Left colon (tissue), 2 donors: ENCODE measurements around the gene AKT3. TPM values are rescaled to one million over a fixed set of nuclear protein-coding genes. Genes with fewer than 3 reads are reported as not detected.

ENCODE experiments used
- ATAC-seq: fragments of 200-7000 bp; cut with Tn5 transposase; one replicate; pipeline ENCODE4 v1.9.1; 2020; ENCODE audit warnings: mild to moderate bottlenecking, moderate library complexity
- DNase-seq, 2 donors: peaks; one replicate each; pipeline ENCODE4 v3.0.0-alpha.2; 2020
- intact Hi-C, 2 donors: fragments of 100-400 bp; cut with DNase I in 1 of 2; cut with micrococcal nuclease in 1 of 2; formaldehyde crosslinking; loops; one replicate each; pipeline versions ENCODE4 v1.11.2 to v1.14.0; 2022; cut with DNase I, micrococcal nuclease
- total RNA-seq, 2 donors: library from RNA; stranded (reverse); fragmentation: NEBNext Ultra II Directional; extraction: Animal tissue kit (Norgen Biotek cat#: 25700); gene quantifications; one replicate each; pipeline ENCODE4 v1.2.1, GENCODE V29; 2021
- donor health status: DM: no; HTN: no; CAD: no.
- donor health status: DM: yes; HTN: yes; CAD: no.

AKT3 gene
- total RNA-seq, 2 donors from 2014 or later, result 9.7 to 21.1 TPM

- no peak for ATAC-seq
- DNase-seq, result no peak
- intact Hi-C loops, result no loop called here
Measured at GRCh38 chr1:243723050-243723449, 127.0 kb downstream of the AKT3 start.

DNA sequence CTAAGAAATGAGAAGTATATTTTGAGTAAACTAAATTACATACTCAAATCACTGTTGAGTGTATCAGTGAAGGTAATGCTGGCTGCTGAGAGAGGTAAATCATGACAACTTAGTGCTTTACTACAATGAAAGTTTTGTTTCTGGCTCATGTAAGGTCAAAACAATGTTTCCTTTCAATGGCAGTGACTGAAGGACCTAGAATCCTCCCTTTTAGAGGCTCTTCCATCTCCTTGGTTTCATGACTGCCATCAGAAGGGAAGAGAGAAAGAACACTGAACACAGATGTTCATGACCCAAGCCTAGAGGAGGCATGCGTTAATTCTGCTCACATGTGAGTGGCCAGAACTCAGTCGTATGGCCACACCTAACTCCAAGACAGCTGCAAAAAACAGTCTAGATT, 130.6 kb downstream of the AKT3 start:
- no peak for ATAC-seq
- intact Hi-C loops, result no loop called here
- no peak for DNase-seq

DNA sequence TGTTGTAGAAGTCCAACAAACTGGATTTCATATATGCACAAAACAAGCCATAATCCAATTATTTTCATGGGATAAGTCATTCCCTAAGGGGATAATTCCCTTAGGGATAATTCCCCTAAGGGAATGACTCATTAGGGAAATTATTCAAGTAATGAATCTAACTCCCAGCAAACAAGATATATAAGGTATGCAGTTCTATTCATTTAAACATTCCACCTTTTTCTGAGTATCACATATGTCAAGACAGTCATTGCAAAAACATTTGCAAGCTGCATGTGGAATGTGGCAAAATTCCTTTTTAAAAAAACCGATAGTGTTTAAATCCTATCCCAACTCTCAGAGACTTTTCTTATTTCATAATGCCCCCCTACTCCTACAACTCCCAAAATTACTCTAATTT, 131.2 kb downstream of the AKT3 start:
- DNase-seq, result no peak
- no peak for ATAC-seq
- intact Hi-C loops, result no loop called here

DNA sequence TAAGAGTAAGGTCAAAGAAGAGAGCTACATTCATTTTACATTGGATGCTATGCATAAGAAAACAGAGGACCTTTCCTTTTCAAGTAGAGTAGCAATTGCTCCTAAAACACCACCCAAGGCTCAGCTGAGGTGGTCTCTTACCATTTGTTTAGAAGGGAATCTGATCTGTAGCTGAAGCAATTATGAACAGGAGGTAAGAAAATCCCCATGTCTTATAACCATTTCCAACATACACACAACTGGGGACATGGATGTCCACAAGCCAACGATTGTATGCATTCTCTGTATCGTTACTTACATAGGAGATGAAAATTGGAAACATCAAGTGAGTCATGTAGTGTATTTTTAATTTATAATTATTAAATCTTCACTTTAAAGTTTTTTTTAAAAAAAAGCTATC, 132.0 kb downstream of the AKT3 start:
- intact Hi-C loops, result no loop called here
- DNase-seq (no peak), ATAC-seq (no peak)

GRCh38 chr1:243716906-243717305, 133.1 kb downstream of the AKT3 start:
- no peak for DNase-seq
- intact Hi-C loops, result no loop called here
- no peak for ATAC-seq

DNA sequence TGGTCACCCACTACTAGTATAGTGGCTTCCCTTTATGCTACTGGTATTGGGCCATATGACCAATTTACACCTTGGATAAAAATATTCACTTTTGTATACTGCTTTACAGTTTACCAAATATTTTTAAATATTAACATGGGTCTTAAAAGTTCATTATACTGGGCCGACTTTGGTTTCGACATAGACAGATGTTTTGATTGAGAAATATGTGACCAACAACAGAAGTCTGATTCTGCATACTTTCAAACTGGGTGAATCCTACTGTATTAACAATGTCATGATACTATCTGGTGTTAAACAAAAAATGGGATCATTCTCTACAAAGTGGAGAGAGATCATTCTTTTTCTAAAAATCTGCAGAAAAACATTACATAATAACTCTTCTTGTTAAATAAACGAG, 134.8 kb downstream of the AKT3 start:
- no peak for ATAC-seq
- intact Hi-C loops, result no loop called here
- DNase-seq, result no peak

- no peak for ATAC-seq
- intact Hi-C loops, result no loop called here
- no peak for DNase-seq
Measured at GRCh38 chr1:243713470-243714186, 136.4 kb downstream of the AKT3 start.

GRCh38 chr1:243712941-243713340, 137.1 kb downstream of the AKT3 start:
- ATAC-seq (no peak), DNase-seq (no peak)
- intact Hi-C loops, result no loop called here

- ATAC-seq (no peak), DNase-seq (no peak)
- intact Hi-C loops, result no loop called here
Measured at GRCh38 chr1:243712242-243712641, 137.8 kb downstream of the AKT3 start.

DNA sequence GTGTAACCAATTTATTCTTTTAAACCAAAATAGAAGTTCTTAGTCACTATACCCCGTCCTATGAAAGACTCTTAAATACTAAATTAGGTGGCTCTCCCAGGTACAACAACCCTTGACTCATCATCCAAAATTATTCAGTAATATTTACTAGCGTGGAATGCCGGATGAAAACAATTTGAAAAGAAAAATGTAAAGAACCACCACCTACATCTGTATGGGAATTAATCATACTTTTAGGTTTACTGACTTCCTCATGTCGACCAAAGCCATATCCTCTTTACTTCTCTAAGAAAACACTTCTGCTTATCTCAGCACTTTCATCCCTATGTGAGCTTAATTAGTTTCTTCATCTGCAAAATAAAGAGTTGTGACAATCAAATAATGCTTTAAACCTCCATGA, 139.6 kb downstream of the AKT3 start:
- ATAC-seq (no peak), DNase-seq (no peak)
- intact Hi-C loops, result no loop called here

DNA sequence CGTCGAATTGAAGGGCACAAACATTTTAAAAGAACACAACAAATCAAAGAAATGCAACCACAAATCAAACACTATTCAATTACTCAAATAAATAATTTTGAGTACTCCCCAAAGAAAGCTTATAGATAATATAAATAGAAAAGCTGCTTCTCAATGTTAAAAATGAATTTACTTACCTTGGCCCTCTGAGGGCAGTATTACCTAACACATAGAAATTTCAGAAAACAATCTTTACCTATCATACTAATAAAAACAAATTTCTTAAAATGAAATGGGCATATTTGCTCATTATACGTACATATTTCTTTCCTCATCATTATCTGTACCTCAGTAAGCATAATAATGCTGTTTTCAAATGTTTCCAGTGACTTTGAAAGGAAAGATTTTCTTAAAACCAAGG, 141.8 kb downstream of the AKT3 start:
- intact Hi-C loops, result no loop called here
- DNase-seq, result no peak
- no peak for ATAC-seq

- intact Hi-C loops, result no loop called here
- DNase-seq (no peak), ATAC-seq (no peak)
Measured at GRCh38 chr1:243706563-243706962, 143.5 kb downstream of the AKT3 start.

- intact Hi-C loops, result no loop called here
- no peak for DNase-seq
- ATAC-seq, result no peak
Measured at GRCh38 chr1:243705585-243705984, 144.5 kb downstream of the AKT3 start.

DNA sequence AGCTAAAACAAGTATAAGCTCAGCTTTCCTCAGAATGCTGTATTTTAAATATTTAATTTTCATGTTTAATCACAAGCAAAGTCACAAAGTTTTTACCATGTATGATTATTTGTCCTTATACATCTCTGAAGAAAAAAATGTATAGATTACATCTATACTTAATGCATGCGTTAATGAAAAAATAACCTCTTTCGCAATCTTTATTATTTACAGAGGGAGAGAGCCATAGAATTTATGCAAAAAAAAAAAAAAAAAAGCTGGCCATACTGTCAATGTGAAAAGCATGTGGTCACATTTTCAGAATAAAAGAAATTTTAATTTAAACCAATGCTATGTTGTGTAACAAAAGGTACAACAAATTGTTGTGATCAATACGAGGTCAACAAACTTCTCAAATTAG, 148.2 kb downstream of the AKT3 start:
- intact Hi-C loops, result no loop called here
- ATAC-seq (no peak), DNase-seq (no peak)

- no peak for ATAC-seq
- intact Hi-C loops, result no loop called here
- no peak for DNase-seq
Measured at GRCh38 chr1:243693800-243694199, 156.2 kb downstream of the AKT3 start.

DNA sequence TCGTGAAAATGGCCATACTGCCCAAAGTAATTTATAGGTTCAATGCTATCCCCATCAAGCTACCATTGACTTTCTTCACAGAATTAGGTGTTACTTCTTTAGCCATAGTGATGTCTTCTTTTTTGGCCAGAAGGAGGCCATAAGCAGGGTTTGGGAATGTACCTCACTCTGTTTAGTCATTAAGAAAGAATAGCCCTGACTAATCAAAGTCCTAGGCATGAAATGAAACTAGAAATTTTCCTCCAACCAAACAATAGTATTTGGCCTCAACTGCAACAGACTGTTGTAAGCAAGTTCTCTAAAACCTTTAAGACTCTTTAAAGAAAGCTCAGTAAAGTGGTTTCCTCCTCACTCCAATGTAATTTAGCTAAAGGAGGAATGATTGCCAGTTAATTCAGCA, 163.9 kb downstream of the AKT3 start:
- intact Hi-C loops, result no loop called here
- no peak for DNase-seq
- ATAC-seq, result no peak

- ATAC-seq, result no peak
Measured at GRCh38 chr1:243680860-243681259, 169.2 kb downstream of the AKT3 start.

GRCh38 chr1:243672539-243673074, 177.4 kb downstream of the AKT3 start:
- intact Hi-C loops, result no loop called here
- DNase-seq, result no peak
- no peak for ATAC-seq

More at GRCh38 chr1:243680860-243681259, 169.2 kb downstream of the AKT3 start:
- no peak for DNase-seq
- intact Hi-C loops, result no loop called here

GRCh38 chr1:243667591-243667990, 182.5 kb downstream of the AKT3 start:
- DNase-seq, result no peak
- no peak for ATAC-seq
- intact Hi-C loops, result no loop called here

- DNase-seq, result no peak
- ATAC-seq, result no peak
- intact Hi-C loops, result no loop called here
Measured at GRCh38 chr1:243667133-243667532, 182.9 kb downstream of the AKT3 start.

DNA sequence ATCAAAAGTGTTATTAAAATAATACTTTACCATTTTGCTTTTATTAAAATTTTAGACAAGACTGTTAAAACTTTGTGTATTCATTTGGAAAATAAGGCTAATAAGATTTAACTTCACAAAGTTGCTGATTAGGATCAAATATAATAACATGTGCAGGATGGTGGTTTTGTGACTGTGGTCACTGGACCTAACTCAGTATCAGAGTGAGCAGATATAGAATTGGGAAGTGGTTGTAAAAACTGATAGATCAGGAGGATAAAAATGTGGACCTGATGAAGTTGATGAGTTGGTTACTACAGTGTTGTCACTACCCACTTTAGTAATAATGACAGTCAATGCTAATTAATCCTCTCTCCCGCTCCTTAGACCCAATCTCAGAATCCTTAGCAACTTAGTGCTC, 186.4 kb downstream of the AKT3 start:
- no peak for ATAC-seq
- DNase-seq, result no peak
- intact Hi-C loops, result no loop called here
